WI38 (cell line): Measurements from ENCODE around the gene GATA5.

Experiments
- H3K4me3 ChIP-seq: 2 replicates; pipeline ENCODE4 v1.5.1; 2011; ENCODE audit warnings: low read depth, mild to moderate bottlenecking, control low read depth, low read length
- TF ChIP-seq, protein P1 (sequence below): IDR thresholded peaks from 2 replicates; pipeline ENCODE4 v1.5.1; 2012; ENCODE audit warnings: low read depth, mild to moderate bottlenecking, control low read depth, low read length

The GATA5 gene

DNA sequence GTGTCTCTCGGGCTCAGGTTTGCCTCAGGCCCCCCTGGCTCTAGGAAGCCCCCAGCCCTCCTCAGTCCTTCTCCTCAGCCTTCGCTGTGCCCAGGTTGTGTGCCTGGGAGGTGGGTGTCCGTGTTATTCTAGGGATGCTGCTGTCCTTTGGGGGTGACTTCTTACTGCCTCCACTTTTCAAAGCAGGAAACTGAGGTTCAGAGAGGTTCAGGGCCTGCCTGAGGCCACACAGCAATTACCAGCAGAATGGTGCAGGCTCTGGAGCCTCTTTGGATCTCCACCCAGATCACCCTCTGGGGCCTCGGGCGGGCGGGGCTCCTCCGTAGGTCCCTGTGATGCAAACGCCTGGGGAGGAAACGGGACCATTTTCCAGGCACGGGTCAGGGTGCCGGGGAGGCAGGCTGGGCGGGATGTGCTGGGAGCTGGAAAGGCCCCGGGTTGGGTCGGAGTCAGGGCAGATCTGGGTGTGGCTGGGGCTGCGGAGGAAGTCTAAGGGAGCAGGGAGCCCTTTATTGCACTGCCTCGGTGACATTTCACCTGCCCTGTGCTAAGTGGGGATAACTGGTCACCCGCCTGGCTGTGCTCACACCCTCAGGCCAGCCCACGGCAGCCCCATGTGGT is 23.2 kb downstream of the GATA5 start:
- TF ChIP-seq, protein P1, sequence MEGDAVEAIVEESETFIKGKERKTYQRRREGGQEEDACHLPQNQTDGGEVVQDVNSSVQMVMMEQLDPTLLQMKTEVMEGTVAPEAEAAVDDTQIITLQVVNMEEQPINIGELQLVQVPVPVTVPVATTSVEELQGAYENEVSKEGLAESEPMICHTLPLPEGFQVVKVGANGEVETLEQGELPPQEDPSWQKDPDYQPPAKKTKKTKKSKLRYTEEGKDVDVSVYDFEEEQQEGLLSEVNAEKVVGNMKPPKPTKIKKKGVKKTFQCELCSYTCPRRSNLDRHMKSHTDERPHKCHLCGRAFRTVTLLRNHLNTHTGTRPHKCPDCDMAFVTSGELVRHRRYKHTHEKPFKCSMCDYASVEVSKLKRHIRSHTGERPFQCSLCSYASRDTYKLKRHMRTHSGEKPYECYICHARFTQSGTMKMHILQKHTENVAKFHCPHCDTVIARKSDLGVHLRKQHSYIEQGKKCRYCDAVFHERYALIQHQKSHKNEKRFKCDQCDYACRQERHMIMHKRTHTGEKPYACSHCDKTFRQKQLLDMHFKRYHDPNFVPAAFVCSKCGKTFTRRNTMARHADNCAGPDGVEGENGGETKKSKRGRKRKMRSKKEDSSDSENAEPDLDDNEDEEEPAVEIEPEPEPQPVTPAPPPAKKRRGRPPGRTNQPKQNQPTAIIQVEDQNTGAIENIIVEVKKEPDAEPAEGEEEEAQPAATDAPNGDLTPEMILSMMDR, result no peak
- H3K4me3 ChIP-seq, result no peak overlapping the region

DNA sequence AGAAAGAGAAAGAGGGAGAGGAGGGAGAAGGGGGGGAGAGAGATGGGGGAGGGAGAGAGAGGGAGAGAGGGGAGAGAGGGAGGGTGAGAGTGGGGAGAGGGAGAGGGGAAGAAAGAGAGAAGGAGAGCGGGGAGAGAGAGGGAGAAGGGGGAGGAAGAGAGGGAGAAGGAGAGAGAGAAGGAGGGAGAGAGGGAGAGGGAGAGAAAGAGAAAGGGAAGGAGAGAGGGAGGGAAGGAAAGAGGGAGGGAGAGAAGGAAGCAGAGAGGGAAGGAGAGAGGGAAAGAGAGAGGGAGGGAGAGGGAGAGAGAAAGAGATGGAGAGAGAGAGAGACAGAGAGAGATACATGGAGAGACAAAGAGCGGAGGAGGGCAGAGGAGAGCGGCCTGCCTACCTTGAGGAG is 23.8 kb downstream of the GATA5 start:
- no peak overlapping the region for H3K4me3 ChIP-seq
- TF ChIP-seq, protein P1, result no peak

DNA sequence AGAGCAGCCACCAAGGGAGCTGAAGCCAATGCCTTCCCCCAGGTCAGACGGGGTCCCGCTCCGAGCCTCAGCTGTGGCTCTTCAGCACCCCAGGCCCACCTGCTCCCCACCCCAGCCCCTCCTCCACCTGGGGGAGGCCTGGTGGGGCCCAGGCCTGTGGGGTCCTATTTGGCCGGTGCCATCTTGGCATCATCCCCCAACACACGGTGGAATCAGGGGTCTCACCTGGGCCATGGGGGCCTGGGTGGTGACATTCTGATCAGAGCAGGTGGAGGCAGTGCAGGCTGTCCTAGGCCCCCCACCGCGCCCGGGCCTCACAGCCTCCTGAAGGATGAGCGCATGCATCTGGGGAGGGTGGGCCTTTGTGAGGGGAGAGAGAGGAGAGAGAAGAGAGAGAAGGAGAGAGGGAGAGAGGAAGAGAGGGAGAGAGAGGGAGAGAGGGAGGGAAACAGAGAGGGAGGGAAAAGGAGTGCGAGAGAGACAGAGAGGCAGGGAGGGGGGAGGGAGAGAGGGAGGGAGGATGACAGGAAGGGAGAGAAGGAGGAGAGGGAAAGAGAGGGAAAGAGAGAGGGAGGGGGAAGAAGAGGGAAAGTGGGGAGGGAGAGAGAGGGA is 24.5 kb downstream of the GATA5 start:
- TF ChIP-seq, protein P1, result no peak
- H3K4me3 ChIP-seq, result no peak overlapping the region

DNA sequence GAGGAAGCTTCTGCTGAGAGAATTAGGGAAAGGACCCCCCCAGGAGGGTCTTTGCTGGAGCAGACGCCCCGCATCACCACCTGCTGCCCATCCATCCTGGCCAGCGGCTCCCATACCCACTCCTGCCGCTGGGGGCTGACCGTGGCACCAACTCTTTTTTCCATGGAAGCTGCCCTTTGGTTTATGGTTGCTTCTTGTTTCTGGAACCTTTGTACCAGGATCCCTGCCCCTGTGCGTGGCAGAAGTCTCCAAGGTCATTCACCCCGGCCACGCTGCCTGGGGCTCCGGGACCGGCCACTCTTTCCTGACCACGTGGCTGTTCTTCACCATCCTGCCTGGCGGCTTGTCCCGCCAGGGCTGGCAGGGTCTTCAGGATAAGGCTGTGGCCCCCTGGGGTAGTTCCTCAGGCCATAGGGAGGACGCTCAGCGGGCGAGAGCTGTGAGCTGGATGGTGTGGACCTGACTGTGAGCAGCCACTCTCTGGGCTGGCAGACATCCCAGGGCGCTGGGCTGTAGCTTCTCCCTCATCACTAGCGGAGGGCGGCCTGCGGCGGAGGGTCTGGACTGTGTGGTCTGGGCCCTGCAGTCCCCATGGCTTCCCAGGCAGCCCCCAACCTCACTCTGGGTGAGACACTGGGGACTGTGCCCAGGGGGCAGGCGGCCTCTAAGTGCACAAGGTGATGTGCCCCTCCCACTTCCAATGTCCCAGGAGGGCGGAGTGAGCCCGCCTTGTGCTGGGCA is 25.7 kb downstream of the GATA5 start:
- no peak overlapping the region for H3K4me3 ChIP-seq
- TF ChIP-seq, protein P1, result no peak

DNA sequence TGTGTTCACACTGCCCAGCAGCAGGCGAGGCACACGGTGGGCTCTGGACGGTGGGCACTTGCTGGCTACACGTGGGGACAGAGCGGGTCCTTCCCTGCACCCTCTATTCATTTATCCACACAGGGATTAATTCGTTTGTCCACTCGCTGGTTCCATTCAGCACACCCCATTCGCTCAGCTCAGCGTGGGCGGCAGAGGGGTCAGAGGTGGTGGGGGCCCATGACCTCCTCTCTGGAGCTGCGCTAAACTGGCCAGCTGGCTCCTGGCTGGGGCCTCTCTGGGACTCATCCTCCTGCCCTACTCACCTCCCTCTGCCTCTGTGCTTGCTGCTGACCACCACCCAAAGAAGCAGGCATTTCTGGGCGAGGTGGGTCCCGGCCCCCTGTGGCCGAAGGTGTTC is 27.0 kb downstream of the GATA5 start:
- TF ChIP-seq, protein P1, result no peak

DNA sequence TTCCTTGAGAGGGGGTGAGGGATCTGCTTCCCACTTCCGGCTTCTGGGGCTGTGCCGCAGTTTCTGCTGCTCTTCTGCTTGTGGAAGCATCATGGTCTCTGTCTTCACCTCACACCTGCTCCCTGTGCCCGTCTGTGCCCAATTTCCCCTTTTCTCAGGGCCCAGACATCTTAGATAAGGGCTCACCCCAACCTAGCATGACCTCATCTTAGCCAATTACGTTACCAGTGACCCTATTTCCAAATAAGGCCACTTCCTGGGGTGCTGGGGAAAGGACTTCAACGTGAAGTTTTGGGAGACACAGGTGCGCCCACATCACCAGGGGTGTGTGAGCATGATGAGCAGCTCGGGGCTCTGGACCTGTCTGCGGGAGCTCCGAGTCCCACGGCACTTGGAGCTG is 27.8 kb downstream of the GATA5 start:
- H3K4me3 ChIP-seq, result no peak overlapping the region
- TF ChIP-seq, protein P1, result no peak

More for the DNA sequence above, 27.0 kb downstream of the GATA5 start:
- no peak overlapping the region for H3K4me3 ChIP-seq
